GM21423 (cell line): ENCODE results near the gene BCAS2.

ENCODE experiments used
- ATAC-seq: cut with Tn5 transposase; IDR thresholded peaks from one replicate; pipeline ENCODE4 v1.9.1; 2021; ENCODE audit warnings: mild to moderate bottlenecking, moderate library complexity; ENCODE audit not compliant: unreplicated experiment

Gene BCAS2

DNA sequence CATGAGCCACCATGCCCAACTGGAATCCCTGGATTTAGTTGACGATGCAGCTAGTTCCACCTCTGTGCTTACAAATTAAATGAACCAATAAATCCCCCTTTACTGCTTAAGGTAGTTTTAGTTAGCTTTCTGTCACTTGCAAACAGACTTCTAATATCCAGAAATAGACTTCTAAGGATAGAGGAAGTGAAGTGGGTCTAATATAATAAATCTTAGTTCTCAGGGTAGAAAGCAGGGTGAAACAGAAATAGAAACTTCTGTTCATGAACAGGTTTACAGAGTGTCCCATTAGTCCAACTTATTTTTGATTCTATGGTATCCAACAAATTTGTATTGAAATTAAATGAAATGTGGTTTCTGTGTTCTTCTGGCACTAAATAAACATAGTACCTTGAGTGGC, 20.1 kb downstream of the BCAS2 start:
- no peak for ATAC-seq

DNA sequence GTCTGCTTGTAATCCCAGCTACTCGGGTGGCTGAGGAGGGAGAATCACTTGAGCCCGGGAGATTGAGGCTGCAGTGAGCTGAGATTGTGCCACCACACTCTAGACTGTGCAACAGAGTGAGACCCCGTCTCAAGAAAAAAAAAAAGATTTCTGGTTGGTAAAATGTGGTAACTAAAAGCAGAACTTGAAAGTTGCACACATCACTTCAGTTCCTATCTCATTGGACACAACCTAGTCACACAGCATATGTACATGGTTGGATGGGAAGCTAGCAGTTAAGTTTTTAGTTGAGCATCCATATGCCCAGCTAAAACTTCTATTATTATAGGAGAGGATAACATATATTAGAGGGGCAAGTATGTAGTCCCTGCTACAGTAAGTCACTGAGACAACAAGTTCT, 22.1 kb downstream of the BCAS2 start:
- peak; percentile 61 for ATAC-seq

DNA sequence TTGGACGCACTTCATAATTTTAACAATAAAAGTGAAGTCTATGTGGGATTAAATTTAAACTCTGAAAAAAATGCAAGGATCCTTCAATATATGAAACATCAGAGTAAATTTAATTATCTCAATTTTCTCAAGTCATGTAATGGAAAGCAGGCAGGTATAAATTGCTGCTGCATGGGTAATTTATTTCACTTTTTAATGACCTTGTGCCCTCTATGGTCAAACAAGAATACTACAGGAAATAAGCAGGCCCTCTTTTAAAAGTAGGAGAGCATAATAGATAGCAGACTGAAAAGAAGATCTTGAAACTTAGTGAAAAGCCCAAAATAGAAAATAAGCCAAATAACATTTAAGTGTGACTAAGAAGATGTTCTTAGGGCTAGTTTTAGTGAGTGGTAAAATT, 22.9 kb downstream of the BCAS2 start:
- no peak for ATAC-seq

DNA sequence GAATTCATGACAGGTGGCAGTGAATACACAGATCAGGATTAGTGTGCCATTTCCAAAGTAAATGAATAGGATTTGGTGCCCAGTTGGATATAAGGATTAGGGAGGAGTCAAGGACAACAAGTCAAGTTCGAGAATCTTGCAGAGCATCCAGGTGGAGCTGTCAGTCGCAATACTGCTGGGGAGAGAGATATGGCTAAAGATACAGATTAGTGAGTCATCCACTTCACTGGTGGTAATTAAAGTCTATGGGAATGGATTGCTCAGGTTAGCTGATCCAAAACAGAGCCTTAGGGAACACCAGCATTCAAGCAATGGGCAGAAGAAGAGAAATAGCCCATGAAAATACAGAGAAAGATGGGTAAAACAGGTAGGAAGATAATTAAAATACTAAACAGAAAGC, 26.8 kb downstream of the BCAS2 start:
- no peak for ATAC-seq

DNA sequence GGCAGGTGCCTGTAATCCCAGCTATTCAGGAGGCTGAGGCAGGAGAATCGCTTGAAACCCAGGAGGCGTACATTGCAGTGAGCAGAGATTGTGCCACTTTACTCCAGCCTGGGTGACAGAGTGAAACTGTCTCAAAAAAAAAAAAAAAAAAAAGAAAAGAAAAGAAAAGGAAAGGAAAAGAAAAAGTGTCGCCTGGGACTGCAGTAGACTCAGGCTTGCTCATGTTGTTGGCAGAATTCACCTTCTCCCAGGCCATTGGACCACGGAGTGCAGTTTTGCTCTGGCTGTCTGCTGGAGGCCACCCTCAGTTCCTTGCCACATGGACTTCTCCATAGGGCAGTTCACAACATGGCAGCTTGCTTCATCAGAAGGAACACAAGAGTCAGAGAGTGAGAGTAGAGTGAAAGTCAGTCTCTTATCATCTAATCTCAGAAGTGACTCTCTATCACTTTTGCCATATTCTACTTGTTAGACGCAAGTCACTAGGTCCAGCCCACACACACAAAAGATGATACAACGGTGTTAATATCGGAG, 29.2 kb downstream of the BCAS2 start:
- no peak for ATAC-seq

DNA sequence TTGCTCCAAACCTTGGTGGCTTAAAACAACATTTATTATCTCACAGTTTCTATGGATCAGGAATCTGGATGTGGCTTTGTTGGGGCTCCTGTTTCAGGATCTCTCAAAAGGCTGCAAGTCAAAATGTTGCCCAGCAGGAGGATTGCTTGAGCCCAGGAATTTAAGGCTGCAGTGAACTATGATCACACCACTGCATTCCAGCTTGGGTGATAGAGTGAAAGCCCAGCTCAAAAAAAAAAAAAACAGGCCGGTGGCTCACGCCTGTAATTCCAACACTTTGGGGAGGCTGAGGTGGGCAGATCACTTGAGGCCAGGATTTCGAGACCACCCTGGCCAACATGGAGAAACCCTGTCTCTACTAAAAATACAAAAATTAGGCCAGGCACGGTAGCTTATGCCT, 30.0 kb downstream of the BCAS2 start:
- ATAC-seq, result no peak

DNA sequence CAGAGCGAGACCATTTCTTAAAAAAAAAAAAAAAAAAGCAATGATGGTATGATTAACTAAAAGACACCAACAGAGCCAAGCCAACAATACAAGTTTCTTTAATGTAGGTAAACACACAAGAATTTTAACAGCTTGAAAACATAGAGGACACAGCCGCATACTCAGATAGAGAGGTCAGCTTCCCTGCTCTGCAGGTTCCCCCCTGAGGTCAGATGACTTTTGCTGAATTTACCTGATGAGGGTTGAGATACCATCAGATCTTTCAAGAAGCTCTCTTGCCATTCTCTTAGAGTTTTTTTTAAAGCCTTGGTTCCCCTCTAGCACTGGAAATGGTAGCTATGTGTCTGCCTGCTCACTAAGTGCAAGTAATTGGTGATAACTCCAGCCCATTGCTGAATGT, 31.1 kb downstream of the BCAS2 start:
- no peak for ATAC-seq

DNA sequence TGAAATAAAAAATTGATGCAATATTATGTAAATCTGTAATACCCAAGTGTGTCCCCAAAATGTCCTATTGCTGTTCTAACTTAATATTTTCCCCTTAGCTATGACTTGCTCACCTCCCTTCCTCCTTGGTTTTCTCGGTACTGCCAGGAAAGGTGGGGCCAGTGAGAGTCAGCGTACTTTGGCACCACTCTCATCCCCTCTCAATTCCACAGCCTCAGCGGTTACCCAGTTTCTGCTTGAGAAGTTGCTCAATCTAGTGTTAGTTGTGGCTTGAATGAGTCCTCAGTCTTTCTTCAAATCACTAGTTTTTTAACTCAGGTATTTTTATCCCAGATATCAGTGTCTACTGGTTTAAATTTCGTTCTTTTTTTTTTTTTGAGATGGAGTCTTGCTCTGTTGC, 32.3 kb downstream of the BCAS2 start:
- no peak for ATAC-seq

DNA sequence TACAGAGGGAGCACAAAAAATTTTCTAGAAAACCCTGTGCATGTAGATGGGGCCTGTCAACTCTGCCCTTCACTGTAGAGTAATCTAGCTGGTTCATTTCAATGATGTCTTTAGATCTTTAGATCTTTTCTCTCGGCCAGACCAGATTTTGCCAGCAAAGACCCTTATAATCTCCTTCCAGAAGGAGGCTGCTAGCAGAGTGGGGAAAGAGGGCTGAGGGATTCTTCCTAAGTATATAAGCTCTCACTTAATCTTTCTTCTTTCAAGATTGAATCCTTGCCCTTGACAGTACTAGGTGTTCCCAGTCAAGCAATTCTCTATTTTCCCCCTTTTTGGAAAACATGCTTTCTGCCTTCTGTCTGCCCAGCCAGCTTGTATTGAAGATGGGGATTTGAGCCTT, 34.3 kb downstream of the BCAS2 start:
- ATAC-seq, result no peak

DNA sequence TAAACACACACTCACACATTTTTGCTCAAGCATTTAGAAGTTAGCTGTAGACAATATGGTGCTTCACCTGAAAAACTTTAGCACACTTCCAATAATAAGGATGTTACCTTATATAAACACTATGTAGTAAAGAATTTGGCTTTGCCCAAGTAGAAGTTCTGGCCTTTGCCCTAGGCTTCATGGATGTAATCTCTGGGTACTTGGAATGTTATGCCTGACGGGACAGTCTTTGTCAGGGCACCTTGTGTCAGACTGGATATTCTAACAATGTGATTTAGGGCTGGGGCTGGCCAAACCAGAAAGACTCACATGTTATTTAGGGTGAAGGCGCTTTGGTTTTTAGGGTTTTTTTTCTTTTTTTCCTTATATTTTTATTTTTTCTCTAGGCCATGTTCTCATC, 35.6 kb downstream of the BCAS2 start:
- ATAC-seq, result no peak

DNA sequence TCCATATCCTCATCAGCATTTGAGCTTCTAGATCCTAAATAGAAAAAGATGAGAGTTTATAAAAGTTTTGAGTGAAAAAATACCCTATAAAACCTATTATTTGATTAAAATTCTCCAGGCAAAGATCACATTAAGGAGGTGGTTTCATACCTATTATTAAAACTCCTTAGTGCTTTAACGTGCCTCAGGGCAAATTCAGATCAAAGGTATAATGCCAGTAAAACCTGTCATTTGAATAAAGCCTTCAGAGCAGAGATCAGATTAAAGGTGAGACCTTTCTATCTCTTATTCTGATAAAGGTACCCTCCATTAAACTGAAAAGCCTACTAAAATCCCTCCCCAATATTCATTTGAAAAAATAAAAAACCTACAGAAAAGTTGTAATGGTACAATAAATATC, 36.1 kb downstream of the BCAS2 start:
- ATAC-seq, result no peak

DNA sequence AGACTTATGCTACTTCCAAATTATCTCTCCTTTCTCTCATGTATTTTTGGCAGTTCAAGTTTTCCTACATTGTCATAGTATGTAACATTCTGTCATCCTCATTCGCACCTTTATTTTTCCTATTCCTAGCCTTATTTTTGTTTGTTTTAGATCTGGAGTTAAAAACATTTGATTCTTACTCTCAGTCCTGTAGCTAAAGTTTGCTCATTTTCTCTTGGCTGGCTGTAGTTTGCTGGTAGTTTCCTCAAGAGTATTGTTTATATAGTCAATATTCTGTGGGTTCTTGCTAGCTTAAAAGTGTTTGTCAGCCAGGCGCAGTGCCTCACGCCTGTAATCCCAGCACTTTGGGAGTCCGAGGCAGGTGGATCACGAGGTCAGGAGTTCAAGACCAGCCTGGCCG, 40.6 kb downstream of the BCAS2 start:
- no peak for ATAC-seq

DNA sequence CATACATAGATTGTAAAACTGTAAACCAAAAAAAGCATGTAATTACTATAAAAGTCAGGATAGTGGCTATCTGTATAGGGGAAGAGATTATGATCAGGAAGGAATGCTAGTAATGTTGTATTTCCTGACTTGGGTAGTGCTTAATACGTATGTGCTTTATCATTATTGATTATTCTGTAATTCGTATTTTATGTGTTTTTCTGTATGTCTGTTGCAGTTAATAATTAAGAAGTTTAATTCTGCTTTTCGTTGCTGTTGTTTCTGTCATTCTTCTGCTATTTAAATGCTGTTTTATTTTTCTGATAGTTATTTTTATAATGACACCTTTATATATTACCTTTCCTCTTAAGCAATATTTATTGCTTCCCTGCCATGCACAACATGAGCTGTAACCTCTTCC, 41.1 kb downstream of the BCAS2 start:
- no peak for ATAC-seq

DNA sequence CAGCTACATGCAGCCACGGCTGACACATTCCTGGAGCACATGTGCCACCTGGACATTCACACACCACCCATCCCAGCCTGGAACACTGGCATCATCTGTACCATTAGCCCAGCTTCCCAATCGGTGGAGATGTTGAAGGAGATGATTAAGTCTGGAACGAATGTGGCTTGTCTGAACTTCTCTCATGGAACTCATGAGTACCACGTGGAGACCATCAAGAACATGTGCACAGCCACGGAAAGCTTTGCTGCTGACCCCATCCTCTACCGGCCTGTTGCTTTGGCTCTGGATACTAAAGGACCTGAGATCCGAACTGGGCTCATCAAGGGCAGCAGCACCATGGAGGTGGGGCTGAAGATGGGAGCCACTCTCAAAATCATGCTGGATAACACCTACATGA, 45.4 kb downstream of the BCAS2 start:
- ATAC-seq, result no peak

DNA sequence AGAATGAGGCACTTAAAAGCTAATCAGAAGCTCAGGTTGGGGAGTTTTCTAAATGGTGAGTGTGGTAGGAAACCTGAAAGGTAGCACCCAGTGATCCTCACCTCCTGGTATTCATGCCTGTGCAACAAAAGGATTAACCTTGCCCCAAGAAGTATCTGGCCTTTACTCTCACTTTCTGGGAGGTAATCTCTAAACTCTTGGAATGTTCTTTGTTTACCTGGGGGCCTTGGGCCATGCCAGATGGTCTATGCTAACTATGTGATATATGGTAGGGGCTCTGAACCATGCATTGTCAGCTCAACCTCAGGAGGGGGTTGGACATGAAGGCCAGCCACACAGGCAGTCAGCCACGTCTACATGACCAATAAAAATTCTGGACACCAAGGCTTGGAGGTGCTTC, 46.0 kb downstream of the BCAS2 start:
- no peak for ATAC-seq

DNA sequence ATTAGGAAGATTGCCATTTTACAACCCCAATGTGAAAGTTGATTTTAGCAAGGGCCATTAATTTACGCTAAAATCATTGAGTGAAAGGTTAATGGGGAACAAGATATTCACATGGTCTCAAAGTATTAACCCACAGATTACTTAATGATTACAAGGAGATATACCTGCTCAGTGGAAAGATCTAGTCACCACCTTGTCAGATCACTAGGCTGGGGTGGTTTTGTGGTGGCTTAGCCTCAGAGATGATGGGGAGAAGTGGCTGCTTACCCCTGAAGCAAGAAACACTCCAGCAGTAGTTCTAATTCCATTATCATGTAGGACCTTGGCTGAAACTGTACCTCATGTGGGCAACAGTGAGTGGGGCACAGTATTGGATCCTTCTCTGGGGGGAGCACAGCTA, 50.3 kb downstream of the BCAS2 start:
- no peak for ATAC-seq

DNA sequence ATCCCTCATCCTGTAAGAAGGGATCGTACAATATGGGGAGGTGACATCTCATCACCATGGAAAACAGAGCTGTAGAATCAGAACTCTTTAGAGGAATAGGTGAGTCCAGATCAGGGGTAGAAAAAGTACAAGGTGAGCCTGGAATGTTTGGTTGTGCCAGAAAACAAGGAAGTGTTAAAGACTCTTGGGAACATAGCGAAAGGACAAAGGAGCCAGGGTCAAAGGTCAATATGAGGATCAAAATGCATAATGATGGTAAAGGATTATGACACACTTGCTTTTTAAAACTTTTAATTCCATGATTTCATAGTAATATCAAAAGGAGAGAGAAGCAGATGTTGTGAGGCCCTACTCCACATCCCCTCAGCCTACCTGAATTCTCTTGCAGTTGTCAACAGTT, 51.2 kb downstream of the BCAS2 start:
- no peak for ATAC-seq

DNA sequence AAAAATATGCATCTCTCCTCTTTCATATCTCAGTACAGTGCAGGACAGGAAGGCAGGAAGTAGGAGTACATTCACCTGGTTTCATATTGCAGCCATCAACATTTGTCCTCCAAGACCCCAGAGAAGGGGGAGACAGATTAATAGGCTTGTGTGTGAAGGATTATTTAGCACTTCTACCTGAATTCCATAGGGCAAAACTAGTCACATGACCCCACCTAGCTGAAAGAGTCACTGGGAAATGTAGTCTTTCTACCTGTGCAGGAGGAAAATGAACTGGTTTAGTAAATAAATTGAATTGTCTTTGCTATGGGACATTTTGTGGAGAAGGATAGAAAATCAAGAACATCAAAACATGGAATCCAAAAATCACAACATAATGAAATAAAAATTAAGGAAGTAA, 56.5 kb downstream of the BCAS2 start:
- no peak for ATAC-seq

DNA sequence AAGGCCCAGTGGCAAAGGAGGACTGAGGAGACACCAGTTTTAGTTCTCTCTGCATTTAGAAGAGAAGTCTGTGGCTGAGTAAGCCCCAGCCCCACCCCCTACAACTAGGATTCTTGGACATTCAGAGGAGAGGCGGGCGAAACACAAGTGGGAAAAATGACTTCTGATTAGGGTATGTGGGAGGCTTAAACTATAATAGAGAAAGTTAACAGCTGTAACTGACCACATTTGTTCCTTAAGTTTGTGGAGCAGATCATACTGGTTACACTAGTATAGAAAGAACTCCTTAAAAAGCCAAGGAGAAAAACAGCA, 59.2 kb downstream of the BCAS2 start:
- no peak for ATAC-seq

DNA sequence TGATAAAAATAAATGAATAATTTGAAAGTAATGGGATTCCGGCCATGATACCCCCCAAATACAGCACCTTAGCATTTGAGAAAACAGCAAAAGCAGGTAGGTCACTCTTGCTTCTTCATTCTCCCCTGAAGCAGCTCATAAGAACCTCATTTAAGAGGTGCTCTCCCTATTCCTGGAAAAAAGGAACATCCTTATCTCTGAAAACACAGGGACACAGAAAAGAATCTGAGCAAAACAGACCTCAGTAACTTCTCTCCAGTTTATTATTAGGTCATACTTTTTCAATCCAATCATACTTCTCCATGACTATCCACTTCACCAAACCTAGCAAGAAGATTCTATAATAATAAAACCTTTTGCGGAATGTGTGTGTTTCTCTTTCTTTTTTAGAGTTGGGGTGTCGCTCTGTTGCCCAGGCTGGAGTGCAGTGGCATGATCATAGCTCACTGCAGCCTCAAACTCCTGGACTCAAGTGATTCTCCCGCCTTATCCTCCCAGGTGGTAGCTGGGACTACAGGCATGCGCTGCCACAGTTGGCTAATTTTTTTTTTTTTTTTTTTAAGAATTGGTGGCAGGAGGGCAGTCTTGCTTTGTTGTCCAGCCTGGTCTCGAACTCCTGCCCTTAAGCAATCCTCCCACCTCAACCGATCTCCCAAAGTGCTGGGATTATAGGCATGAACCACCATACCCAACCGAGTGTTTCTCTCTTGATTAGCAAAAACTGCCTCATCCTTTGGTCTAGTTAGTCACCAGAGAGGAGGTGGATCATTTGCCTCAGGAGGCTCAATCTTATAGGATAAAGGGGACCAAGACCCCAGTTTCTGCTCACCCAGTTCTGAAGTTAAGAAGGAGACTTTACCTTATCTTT, 59.8 kb downstream of the BCAS2 start:
- no peak for ATAC-seq
